Measurements from ENCODE around the gene IQGAP3. TPM values are rescaled to one million over a fixed set of nuclear protein-coding genes. Genes with fewer than 3 reads are reported as not detected.
A peak's percentile ranks its signal among the peaks of the same experiment; 100 is the strongest.

Gene IQGAP3
- total and polyA plus RNA-seq, 7 donors = 0.55 to 11.2 (median 0.76) TPM; not detected in 1

GRCh38 chr1:156599811-156600210, 27.4 kb upstream of the IQGAP3 start:
- TF ChIP-seq POLR2A (IDR thresholded peaks at IDR 0.05) = no peak
- TF ChIP-seq POLR2AphosphoS5 (IDR thresholded peaks at IDR 0.05) = no peak
- TF ChIP-seq CTCF (IDR thresholded peaks at IDR 0.05) = no peak
- no peak for TF ChIP-seq EP300 (IDR thresholded peaks at IDR 0.05)
- peaks cover 0 to 41% (median 13%) of the 10 kb centered on the region in 4 donors for H3K36me3 ChIP-seq
- no peak for DNase-seq
- intact Hi-C loops (cut with DNase I) = loop anchor here (2.0 kb wide), 2 partner anchors 119 to 143 kb away; no protein-coding TSS in a partner anchor
- H3K27ac ChIP-seq = no peak overlapping the region
- WGBS, 2 donors = 64 to 72% methylated on average over 3 of the region's 3 CpGs
- H3K4me1 ChIP-seq = peaks cover 0 to 20% (median 18%) of the 10 kb centered on the region in 4 donors
- no peaks in the 10 kb centered on the region for H3K9me3 ChIP-seq
- H3K4me3 ChIP-seq = no peak overlapping the region
- H3K27me3 ChIP-seq = no peaks in the 10 kb centered on the region

- Histone ChIP-seq H3K4me3 (no peak overlapping the region), H3K27ac (no peak overlapping the region), H3K36me3 (peaks cover 0 to 49% (median 16%) of the 10 kb centered on the region in 4 donors), H3K4me1 (peaks cover 0 to 20% (median 18%) of the 10 kb centered on the region in 4 donors), H3K27me3 (no peaks in the 10 kb centered on the region), H3K9me3 (no peaks in the 10 kb centered on the region)
- 89 to 96% methylated on average over 4 of the region's 4 CpGs for WGBS, 2 donors
- no peak for DNase-seq
- no peak for TF ChIP-seq POLR2A (IDR thresholded peaks at IDR 0.05)
- no peak for TF ChIP-seq EP300 (IDR thresholded peaks at IDR 0.05)
- no peak for TF ChIP-seq CTCF (IDR thresholded peaks at IDR 0.05)
- TF ChIP-seq POLR2AphosphoS5 (IDR thresholded peaks at IDR 0.05) = no peak
- intact Hi-C loops (cut with DNase I) = no loop called here
Measured at GRCh38 chr1:156598731-156599432, 26.5 kb upstream of the IQGAP3 start.

GRCh38 chr1:156598125-156598524, 25.8 kb upstream of the IQGAP3 start:
- Histone ChIP-seq H3K4me1 (peaks cover 0 to 20% (median 18%) of the 10 kb centered on the region in 4 donors), H3K36me3 (peaks cover 0 to 57% (median 16%) of the 10 kb centered on the region in 4 donors), H3K4me3 (no peak overlapping the region), H3K27ac (no peak overlapping the region), H3K9me3 (no peaks in the 10 kb centered on the region), H3K27me3 (no peaks in the 10 kb centered on the region)
- peak; percentile 15 for DNase-seq
- intact Hi-C loops (cut with DNase I) = no loop called here
- 97 to 98% methylated on average over 5 of the region's 5 CpGs for WGBS, 2 donors
- TF ChIP-seq POLR2AphosphoS5 (IDR thresholded peaks at IDR 0.05) (no peak), CTCF (IDR thresholded peaks at IDR 0.05) (no peak), POLR2A (IDR thresholded peaks at IDR 0.05) (no peak), EP300 (IDR thresholded peaks at IDR 0.05) (no peak)

- peaks cover 0 to 22% (median 17%) of the 10 kb centered on the region in 4 donors for H3K4me1 ChIP-seq
- H3K9me3 ChIP-seq = no peaks in the 10 kb centered on the region
- peaks cover 0 to 61% (median 16%) of the 10 kb centered on the region in 4 donors for H3K36me3 ChIP-seq
- H3K4me3 ChIP-seq = no peak overlapping the region
- WGBS, 2 donors = 83 to 87% methylated on average over 3 of the region's 3 CpGs
- H3K27me3 ChIP-seq = no peaks in the 10 kb centered on the region
- no peak overlapping the region for H3K27ac ChIP-seq
- intact Hi-C loops (cut with DNase I) = no loop called here
- no peak for DNase-seq
- TF ChIP-seq EP300 (IDR thresholded peaks at IDR 0.05) = no peak
- TF ChIP-seq POLR2AphosphoS5 (IDR thresholded peaks at IDR 0.05) = no peak
- no peak for TF ChIP-seq CTCF (IDR thresholded peaks at IDR 0.05)
- TF ChIP-seq POLR2A (IDR thresholded peaks at IDR 0.05) = no peak
Measured at GRCh38 chr1:156596426-156596825, 24.1 kb upstream of the IQGAP3 start.

Data from sigmoid colon (tissue), 7 donors.